PC-9 (cell line): ENCODE data around the gene USP27X. TPM values are rescaled to one million over a fixed set of nuclear protein-coding genes. Genes with fewer than 3 reads are reported as not detected.

Experiments
- BruUV-seq: library from RNA; stranded (reverse); fragments of 400-500 nt; replicated peaks from 2 replicates; lab custom pipeline; 2021; lab: Mats Ljungman, UMichigan
- CTCF ChIA-PET: fragments of 300-600 bp; sonication (Branson Sonifier 250); formaldehyde crosslinking; loops from one replicate; lab custom pipeline; 2022; ENCODE audit warnings: antibody characterized with exemption; lab: Charles Lee
- POLR2A ChIA-PET: fragments of 300-600 bp; sonication (Branson Sonifier 250); formaldehyde crosslinking; loops from one replicate; lab custom pipeline; 2022; ENCODE audit warnings: antibody characterized with exemption; ENCODE audit not compliant: unreplicated experiment; lab: Charles Lee
- DNase-seq, 2 experiments: peaks; one replicate each; pipeline versions ENCODE4 v3.0.0 to v3.0.0-alpha.2; 2015 to 2022; ENCODE audit warnings: mixed read lengths in 1 of 2
- H2AFZ ChIP-seq: fragments of 200-600 bp; sonication (generic); 2 replicates; pipeline ENCODE4 v1.8.1; 2017; ENCODE audit warnings: antibody characterized with exemption
- H3F3A ChIP-seq: fragments of 200-600 bp; sonication (generic); 2 replicates; pipeline ENCODE4 v1.8.1; 2017; ENCODE audit warnings: antibody characterized with exemption, mild to moderate bottlenecking, low read depth; ENCODE audit not compliant: insufficient read depth
- H3K27ac ChIP-seq: fragments of 200-600 bp; sonication (generic); 2 replicates; pipeline ENCODE4 v1.6.1; 2016; ENCODE audit warnings: mixed run types
- H3K27me3 ChIP-seq: fragments of 200-600 bp; sonication (generic); 2 replicates; pipeline ENCODE4 v1.6.1; 2016; ENCODE audit warnings: low read depth, mixed run types; ENCODE audit not compliant: insufficient read depth
- H3K36me3 ChIP-seq: fragments of 200-600 bp; sonication (generic); 2 replicates; pipeline ENCODE4 v1.6.1; 2016; ENCODE audit warnings: low read depth, mixed run types
- H3K4me1 ChIP-seq: fragments of 200-600 bp; sonication (generic); replicated peaks from 2 replicates; pipeline ENCODE4 v1.6.1; 2016; ENCODE audit warnings: mixed run types; ENCODE audit not compliant: insufficient read depth
- H3K4me2 ChIP-seq: fragments of 200-600 bp; sonication (generic); 2 replicates; pipeline ENCODE4 v1.6.1; 2017; ENCODE audit warnings: mixed run types
- H3K4me3 ChIP-seq: fragments of 200-600 bp; sonication (generic); 2 replicates; pipeline ENCODE4 v1.6.1; 2016; ENCODE audit warnings: mixed run types
- H3K79me2 ChIP-seq: fragments of 200-600 bp; sonication (generic); 2 replicates; pipeline ENCODE4 v1.6.1; 2017; ENCODE audit warnings: low read depth, mixed run types
- H3K9me2 ChIP-seq: fragments of 200-600 bp; sonication (generic); 2 replicates; pipeline ENCODE4 v1.8.1; 2017; ENCODE audit warnings: mild to moderate bottlenecking; ENCODE audit not compliant: insufficient read depth
- H3K9me3 ChIP-seq: fragments of 200-600 bp; sonication (generic); 2 replicates; pipeline ENCODE4 v1.8.1; 2016; ENCODE audit warnings: low read depth; ENCODE audit not compliant: insufficient read depth
- H4K20me1 ChIP-seq: fragments of 200-600 bp; sonication (generic); 2 replicates; pipeline ENCODE4 v1.8.1; 2017; ENCODE audit not compliant: insufficient read depth
- CTCF ChIP-seq: fragments of 200-600 bp; sonication (generic); conservative IDR thresholded peaks from 2 replicates; pipeline ENCODE4 v1.6.1; 2017; ENCODE audit warnings: mixed run types, antibody characterized with exemption, mild to moderate bottlenecking, moderate library complexity
- EZH2 ChIP-seq: fragments of 200-600 bp; sonication (generic); IDR thresholded peaks from 2 replicates; pipeline ENCODE4 v1.8.0; 2017; ENCODE audit warnings: antibody characterized with exemption, low read depth
- intact Hi-C: fragments of 100-400 bp; cut with micrococcal nuclease; formaldehyde crosslinking; loops from one replicate; pipeline ENCODE4 v1.10.0; 2022; ENCODE audit not compliant: unreplicated experiment
- total RNA-seq: library from RNA; stranded (reverse); gene quantifications from 2 replicates; pipeline ENCODE4 v1.2.3, GENCODE V29; 2021

The USP27X gene
- total RNA-seq, 1 experiment from 2014 or later = 1.1 TPM

- no peak overlapping the region for H3K4me3 ChIP-seq
- H4K20me1 ChIP-seq = no peaks in the 10 kb centered on the region
- H3F3A ChIP-seq = no peaks in the 10 kb centered on the region
- no peaks in the 10 kb centered on the region for H3K4me1 ChIP-seq
- no peak for TF ChIP-seq EZH2
- no peak for TF ChIP-seq CTCF
- POLR2A ChIA-PET = no interaction called here
- no peaks in the 10 kb centered on the region for H3K9me3 ChIP-seq
- H3K27ac ChIP-seq = no peak overlapping the region
- CTCF ChIA-PET = no interaction called here
- intact Hi-C loops = no loop called here
- no peaks in the 10 kb centered on the region for H3K9me2 ChIP-seq
- H3K4me2 ChIP-seq = no peak overlapping the region
- no peaks in the 10 kb centered on the region for H3K36me3 ChIP-seq
- H3K27me3 ChIP-seq = no peaks in the 10 kb centered on the region
- no peak for DNase-seq
- H3K79me2 ChIP-seq = no peaks in the 10 kb centered on the region
- H2AFZ ChIP-seq = no peak overlapping the region
- BruUV-seq = no TSS peak
Observed at GRCh38 chrX:49868739-49869138, 10.5 kb upstream of the USP27X start.

GRCh38 chrX:49876750-49877149 is 2.5 kb upstream of the USP27X start:
- BruUV-seq = no TSS peak
- no peak overlapping the region for H3K4me3 ChIP-seq
- no peaks in the 10 kb centered on the region for H3K9me3 ChIP-seq
- TF ChIP-seq EZH2 (no peak), CTCF (peak; percentile 43; the same call in 1 of the 2 replicates)
- POLR2A ChIA-PET = no interaction called here
- no peak for DNase-seq
- H2AFZ ChIP-seq = no peak overlapping the region
- H3K4me1 ChIP-seq = no peaks in the 10 kb centered on the region
- H3K9me2 ChIP-seq = no peaks in the 10 kb centered on the region
- H3K36me3 ChIP-seq = no peaks in the 10 kb centered on the region
- no peak overlapping the region for H3K4me2 ChIP-seq
- H3F3A ChIP-seq = no peaks in the 10 kb centered on the region
- CTCF ChIA-PET = no interaction called here
- no peaks in the 10 kb centered on the region for H3K79me2 ChIP-seq
- no peaks in the 10 kb centered on the region for H4K20me1 ChIP-seq
- no peak overlapping the region for H3K27ac ChIP-seq
- no peaks in the 10 kb centered on the region for H3K27me3 ChIP-seq
- intact Hi-C loops = loop anchor here (5.0 kb wide), 1 partner anchor 1114 kb away; the partner anchor contains the start of gene GLOD5

DNA sequence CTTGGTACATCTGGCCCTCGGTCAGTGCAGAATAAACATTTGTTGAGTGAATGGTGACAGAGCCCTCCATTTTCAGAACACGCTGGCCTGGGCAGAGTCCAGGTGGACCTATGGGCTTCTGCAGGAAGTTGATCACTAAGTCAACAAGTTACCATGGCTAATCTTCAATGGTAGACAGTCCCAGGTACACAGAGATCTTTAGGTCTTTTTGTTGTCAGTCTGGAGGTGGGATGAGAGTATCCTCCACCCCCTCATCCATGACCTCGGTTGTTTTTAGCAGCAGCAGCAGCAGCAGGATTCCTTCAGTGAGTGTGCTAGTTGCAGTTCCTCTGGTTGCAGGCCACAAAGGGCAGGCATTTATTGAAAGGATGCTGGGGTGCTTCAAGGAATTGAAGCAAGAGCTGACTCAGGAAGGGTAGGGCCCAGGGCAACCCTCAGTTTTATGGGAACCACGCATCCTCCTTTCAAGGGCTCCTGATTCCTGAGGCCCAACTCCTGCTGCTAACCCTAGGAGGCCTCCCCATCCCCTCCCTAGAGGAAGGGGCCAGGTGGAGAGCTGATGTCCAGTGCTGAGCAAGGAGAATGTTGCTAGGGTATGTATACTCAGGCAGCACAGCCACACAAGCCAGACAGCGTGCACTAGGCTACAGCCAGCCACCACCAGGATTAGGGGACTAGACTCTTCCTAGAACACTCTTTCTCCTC is 1.7 kb upstream of the USP27X start:
- Histone ChIP-seq H3K27ac (no peak overlapping the region), H3F3A (no peaks in the 10 kb centered on the region), H3K9me3 (no peaks in the 10 kb centered on the region), H3K9me2 (no peaks in the 10 kb centered on the region), H3K4me1 (no peaks in the 10 kb centered on the region), H3K4me2 (no peak overlapping the region), H3K4me3 (no peak overlapping the region), H4K20me1 (no peaks in the 10 kb centered on the region), H3K79me2 (no peaks in the 10 kb centered on the region), H3K36me3 (no peaks in the 10 kb centered on the region), H2AFZ (no peak overlapping the region), H3K27me3 (no peaks in the 10 kb centered on the region)
- CTCF ChIA-PET = no interaction called here
- POLR2A ChIA-PET = no interaction called here
- TF ChIP-seq EZH2 (no peak), CTCF (no peak)
- no peak for DNase-seq
- intact Hi-C loops = loop anchor here (5.0 kb wide), 1 partner anchor 1115 kb away; the partner anchor contains the start of gene GLOD5
- no TSS peak for BruUV-seq
